SK-N-SH treated with all-trans-retinoic acid at 6 μM for 48 hours (cell line): Measurements from ENCODE around the gene PPP1CA.

ENCODE experiments used
- ARNTL ChIP-seq: fragments of 450-650 bp; formaldehyde crosslinking; IDR thresholded peaks from 2 replicates; pipeline ENCODE4 v1.5.0; 2020; ENCODE audit warnings: low read depth, mild to moderate bottlenecking, moderate library complexity, borderline replicate concordance
- CSDC2 ChIP-seq: fragments of 250-450 bp; sonication (Bioruptor Pico); IDR thresholded peaks from 2 replicates; pipeline ENCODE4 v1.5.0; 2020; ENCODE audit warnings: mild to moderate bottlenecking, moderate library complexity
- SNAI2 ChIP-seq: fragments of 250-450 bp; sonication (Bioruptor Pico); IDR thresholded peaks from 2 replicates; pipeline ENCODE4 v1.5.0; 2020; ENCODE audit warnings: mild to moderate bottlenecking, moderate library complexity
- TCF4 ChIP-seq: fragments of 250-450 bp; sonication (Bioruptor Pico); IDR thresholded peaks from 2 replicates; pipeline ENCODE4 v1.8.0; 2021; ENCODE audit warnings: mild to moderate bottlenecking, moderate library complexity, borderline replicate concordance
- ZC3H10 ChIP-seq: fragments of 250-450 bp; sonication (Bioruptor Pico); IDR thresholded peaks from 2 replicates; pipeline ENCODE4 v1.5.1; 2021; ENCODE audit warnings: mild to moderate bottlenecking, moderate library complexity
- ZFP3 ChIP-seq: fragments of 250-450 bp; sonication (Bioruptor Pico); IDR thresholded peaks from 2 replicates; pipeline ENCODE4 v1.5.0; 2020; ENCODE audit warnings: mild to moderate bottlenecking, moderate library complexity
- ZNF8 ChIP-seq: fragments of 450-650 bp; formaldehyde crosslinking; IDR thresholded peaks from 2 replicates; pipeline ENCODE4 v1.5.0; 2020; ENCODE audit warnings: mild to moderate bottlenecking, moderate library complexity
- TF ChIP-seq, protein P1 (sequence below): fragments of 250-450 bp; sonication (Bioruptor Pico); IDR thresholded peaks from 2 replicates; pipeline ENCODE4 v1.8.0; 2020; ENCODE audit warnings: mild to moderate bottlenecking, moderate library complexity, borderline replicate concordance
- TF ChIP-seq, protein P2 (sequence below): fragments of 250-450 bp; sonication (Bioruptor Pico); IDR thresholded peaks from 2 replicates; pipeline ENCODE4 v1.5.0; 2020; ENCODE audit warnings: mild to moderate bottlenecking, moderate library complexity
- TF ChIP-seq, protein P3 (sequence below): fragments of 250-450 bp; sonication (Bioruptor Pico); IDR thresholded peaks from 2 replicates; pipeline ENCODE4 v1.5.1; 2021; ENCODE audit warnings: mild to moderate bottlenecking, moderate library complexity

DNA sequence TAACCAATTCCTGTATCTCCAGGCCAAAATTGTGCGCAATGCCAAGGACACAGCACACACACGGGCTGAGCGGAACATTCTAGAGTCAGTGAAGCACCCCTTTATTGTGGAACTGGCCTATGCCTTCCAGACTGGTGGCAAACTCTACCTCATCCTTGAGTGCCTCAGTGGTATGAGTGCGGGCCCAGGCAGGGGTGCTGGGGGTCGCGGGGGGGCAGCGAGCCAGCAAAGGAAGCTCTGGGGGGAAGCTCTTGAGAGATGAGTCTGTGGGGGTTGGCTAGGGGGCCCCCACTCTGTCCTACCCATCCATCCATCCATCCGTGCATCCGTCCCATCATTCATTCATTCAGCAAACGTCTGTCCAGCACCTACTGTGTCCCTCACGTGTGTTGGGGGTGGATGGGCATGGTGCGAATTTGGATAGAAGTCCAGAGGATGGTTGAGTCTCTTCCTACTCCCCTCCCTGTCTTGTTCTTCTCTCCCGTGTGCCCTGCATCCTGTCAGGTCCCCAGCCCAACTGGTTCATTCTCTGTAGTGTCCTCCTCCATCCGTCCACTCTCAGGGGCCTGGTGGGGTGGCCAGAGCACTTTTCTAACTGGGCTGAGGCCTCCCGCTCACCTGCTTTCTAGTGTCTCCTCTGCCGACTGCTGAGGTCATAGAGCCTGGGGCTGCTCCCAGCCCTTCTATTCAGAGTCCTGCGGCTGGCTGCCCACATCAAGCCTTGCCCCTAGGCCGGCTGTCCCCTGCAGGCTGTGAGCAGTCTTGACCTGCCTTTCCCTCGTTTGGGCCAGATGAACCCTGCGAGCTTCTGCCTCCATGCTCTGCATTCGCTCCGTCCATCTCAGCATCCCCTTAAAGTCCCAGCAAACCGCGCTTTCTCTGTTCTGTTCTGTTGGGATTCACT lies 29.9 kb upstream of the PPP1CA start:
- TF ChIP-seq SNAI2 (CRISPR knock-in tag) (no peak), ZNF8 (CRISPR knock-in tag) (no peak), ARNTL (CRISPR knock-in tag) (no peak), TCF4 (no peak), CSDC2 (no peak), ZFP3 (CRISPR knock-in tag) (no peak), ZC3H10 (CRISPR knock-in tag) (no peak)
- TF ChIP-seq, protein P1, sequence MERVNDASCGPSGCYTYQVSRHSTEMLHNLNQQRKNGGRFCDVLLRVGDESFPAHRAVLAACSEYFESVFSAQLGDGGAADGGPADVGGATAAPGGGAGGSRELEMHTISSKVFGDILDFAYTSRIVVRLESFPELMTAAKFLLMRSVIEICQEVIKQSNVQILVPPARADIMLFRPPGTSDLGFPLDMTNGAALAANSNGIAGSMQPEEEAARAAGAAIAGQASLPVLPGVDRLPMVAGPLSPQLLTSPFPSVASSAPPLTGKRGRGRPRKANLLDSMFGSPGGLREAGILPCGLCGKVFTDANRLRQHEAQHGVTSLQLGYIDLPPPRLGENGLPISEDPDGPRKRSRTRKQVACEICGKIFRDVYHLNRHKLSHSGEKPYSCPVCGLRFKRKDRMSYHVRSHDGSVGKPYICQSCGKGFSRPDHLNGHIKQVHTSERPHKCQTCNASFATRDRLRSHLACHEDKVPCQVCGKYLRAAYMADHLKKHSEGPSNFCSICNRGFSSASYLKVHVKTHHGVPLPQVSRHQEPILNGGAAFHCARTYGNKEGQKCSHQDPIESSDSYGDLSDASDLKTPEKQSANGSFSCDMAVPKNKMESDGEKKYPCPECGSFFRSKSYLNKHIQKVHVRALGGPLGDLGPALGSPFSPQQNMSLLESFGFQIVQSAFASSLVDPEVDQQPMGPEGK (CRISPR knock-in tag): no peak
- TF ChIP-seq, protein P2, sequence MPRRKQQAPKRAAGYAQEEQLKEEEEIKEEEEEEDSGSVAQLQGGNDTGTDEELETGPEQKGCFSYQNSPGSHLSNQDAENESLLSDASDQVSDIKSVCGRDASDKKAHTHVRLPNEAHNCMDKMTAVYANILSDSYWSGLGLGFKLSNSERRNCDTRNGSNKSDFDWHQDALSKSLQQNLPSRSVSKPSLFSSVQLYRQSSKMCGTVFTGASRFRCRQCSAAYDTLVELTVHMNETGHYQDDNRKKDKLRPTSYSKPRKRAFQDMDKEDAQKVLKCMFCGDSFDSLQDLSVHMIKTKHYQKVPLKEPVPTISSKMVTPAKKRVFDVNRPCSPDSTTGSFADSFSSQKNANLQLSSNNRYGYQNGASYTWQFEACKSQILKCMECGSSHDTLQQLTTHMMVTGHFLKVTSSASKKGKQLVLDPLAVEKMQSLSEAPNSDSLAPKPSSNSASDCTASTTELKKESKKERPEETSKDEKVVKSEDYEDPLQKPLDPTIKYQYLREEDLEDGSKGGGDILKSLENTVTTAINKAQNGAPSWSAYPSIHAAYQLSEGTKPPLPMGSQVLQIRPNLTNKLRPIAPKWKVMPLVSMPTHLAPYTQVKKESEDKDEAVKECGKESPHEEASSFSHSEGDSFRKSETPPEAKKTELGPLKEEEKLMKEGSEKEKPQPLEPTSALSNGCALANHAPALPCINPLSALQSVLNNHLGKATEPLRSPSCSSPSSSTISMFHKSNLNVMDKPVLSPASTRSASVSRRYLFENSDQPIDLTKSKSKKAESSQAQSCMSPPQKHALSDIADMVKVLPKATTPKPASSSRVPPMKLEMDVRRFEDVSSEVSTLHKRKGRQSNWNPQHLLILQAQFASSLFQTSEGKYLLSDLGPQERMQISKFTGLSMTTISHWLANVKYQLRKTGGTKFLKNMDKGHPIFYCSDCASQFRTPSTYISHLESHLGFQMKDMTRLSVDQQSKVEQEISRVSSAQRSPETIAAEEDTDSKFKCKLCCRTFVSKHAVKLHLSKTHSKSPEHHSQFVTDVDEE (CRISPR knock-in tag): no peak
- TF ChIP-seq, protein P3, sequence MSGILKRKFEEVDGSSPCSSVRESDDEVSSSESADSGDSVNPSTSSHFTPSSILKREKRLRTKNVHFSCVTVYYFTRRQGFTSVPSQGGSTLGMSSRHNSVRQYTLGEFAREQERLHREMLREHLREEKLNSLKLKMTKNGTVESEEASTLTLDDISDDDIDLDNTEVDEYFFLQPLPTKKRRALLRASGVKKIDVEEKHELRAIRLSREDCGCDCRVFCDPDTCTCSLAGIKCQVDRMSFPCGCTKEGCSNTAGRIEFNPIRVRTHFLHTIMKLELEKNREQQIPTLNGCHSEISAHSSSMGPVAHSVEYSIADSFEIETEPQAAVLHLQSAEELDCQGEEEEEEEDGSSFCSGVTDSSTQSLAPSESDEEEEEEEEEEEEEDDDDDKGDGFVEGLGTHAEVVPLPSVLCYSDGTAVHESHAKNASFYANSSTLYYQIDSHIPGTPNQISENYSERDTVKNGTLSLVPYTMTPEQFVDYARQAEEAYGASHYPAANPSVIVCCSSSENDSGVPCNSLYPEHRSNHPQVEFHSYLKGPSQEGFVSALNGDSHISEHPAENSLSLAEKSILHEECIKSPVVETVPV (CRISPR knock-in tag): no peak
